ENCODE data around the gene C19orf44.

GRCh38 chr19:16470541-16470910 is 25.7 kb upstream of the C19orf44 start:
- TF ChIP-seq, protein P1, sequence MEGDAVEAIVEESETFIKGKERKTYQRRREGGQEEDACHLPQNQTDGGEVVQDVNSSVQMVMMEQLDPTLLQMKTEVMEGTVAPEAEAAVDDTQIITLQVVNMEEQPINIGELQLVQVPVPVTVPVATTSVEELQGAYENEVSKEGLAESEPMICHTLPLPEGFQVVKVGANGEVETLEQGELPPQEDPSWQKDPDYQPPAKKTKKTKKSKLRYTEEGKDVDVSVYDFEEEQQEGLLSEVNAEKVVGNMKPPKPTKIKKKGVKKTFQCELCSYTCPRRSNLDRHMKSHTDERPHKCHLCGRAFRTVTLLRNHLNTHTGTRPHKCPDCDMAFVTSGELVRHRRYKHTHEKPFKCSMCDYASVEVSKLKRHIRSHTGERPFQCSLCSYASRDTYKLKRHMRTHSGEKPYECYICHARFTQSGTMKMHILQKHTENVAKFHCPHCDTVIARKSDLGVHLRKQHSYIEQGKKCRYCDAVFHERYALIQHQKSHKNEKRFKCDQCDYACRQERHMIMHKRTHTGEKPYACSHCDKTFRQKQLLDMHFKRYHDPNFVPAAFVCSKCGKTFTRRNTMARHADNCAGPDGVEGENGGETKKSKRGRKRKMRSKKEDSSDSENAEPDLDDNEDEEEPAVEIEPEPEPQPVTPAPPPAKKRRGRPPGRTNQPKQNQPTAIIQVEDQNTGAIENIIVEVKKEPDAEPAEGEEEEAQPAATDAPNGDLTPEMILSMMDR (IDR thresholded peaks at IDR 0.05), result no peak
- TF ChIP-seq POLR2A (IDR thresholded peaks at IDR 0.05), result no peak

Data from breast epithelium (tissue), 3 donors.